Measurements from ENCODE around the gene ARID4A.

The ARID4A gene

GRCh38 chr14:58287607-58288042, 10.7 kb upstream of the ARID4A start:
- TF ChIP-seq ZFP30 (CRISPR knock-in tag; IDR thresholded peaks at IDR 0.05) (no peak), PPARA (CRISPR knock-in tag; IDR thresholded peaks at IDR 0.05; ENCODE audit: borderline replicate concordance) (no peak), RARB (CRISPR knock-in tag; IDR thresholded peaks at IDR 0.05) (no peak), PATZ1 (CRISPR knock-in tag; IDR thresholded peaks at IDR 0.05; ENCODE audit: borderline replicate concordance) (no peak), ISL1 (CRISPR knock-in tag; IDR thresholded peaks at IDR 0.05) (no peak), POU6F1 (CRISPR knock-in tag; IDR thresholded peaks at IDR 0.05; ENCODE audit: borderline replicate concordance, low read depth) (no peak), ZFP3 (CRISPR knock-in tag; IDR thresholded peaks at IDR 0.05) (no peak), BACH2 (CRISPR knock-in tag; IDR thresholded peaks at IDR 0.05; ENCODE audit: borderline replicate concordance) (no peak), CSDC2 (CRISPR knock-in tag; IDR thresholded peaks at IDR 0.05) (no peak), TCF4 (CRISPR knock-in tag; IDR thresholded peaks at IDR 0.05; ENCODE audit: borderline replicate concordance) (no peak), TOX (CRISPR knock-in tag; IDR thresholded peaks at IDR 0.05; ENCODE audit: borderline replicate concordance) (no peak), OSR1 (CRISPR knock-in tag; IDR thresholded peaks at IDR 0.05) (no peak), GLIS3 (CRISPR knock-in tag; IDR thresholded peaks at IDR 0.05) (no peak), ZNF70 (CRISPR knock-in tag; IDR thresholded peaks at IDR 0.05) (no peak)
- no peak for ATAC-seq

GRCh38 chr14:58288106-58288792, 10.1 kb upstream of the ARID4A start:
- peak; percentile 60 for ATAC-seq
- TF ChIP-seq CSRNP3 (CRISPR knock-in tag; IDR thresholded peaks at IDR 0.05) (no peak), POU6F1 (CRISPR knock-in tag; IDR thresholded peaks at IDR 0.05; ENCODE audit: borderline replicate concordance, low read depth) (no peak), ZC3H10 (CRISPR knock-in tag; IDR thresholded peaks at IDR 0.05) (0 out of 2 replicates have a peak, but pooled peaks have one; percentile 9)

- TF ChIP-seq PATZ1 (CRISPR knock-in tag; IDR thresholded peaks at IDR 0.05; ENCODE audit: borderline replicate concordance): no peak
- TF ChIP-seq OSR1 (CRISPR knock-in tag; IDR thresholded peaks at IDR 0.05): no peak
- TF ChIP-seq ISL1 (CRISPR knock-in tag; IDR thresholded peaks at IDR 0.05): no peak
- TF ChIP-seq PPARA (CRISPR knock-in tag; IDR thresholded peaks at IDR 0.05; ENCODE audit: borderline replicate concordance): no peak
- TF ChIP-seq ZFP3 (CRISPR knock-in tag; IDR thresholded peaks at IDR 0.05): no peak
- TF ChIP-seq ARNTL (CRISPR knock-in tag; IDR thresholded peaks at IDR 0.05; ENCODE audit: borderline replicate concordance, low read depth): no peak
- no peak for TF ChIP-seq CSRNP3 (CRISPR knock-in tag; IDR thresholded peaks at IDR 0.05)
- no peak for TF ChIP-seq GLIS3 (CRISPR knock-in tag; IDR thresholded peaks at IDR 0.05)
- no peak for TF ChIP-seq TOX (CRISPR knock-in tag; IDR thresholded peaks at IDR 0.05; ENCODE audit: borderline replicate concordance)
- TF ChIP-seq ZC3H10 (CRISPR knock-in tag; IDR thresholded peaks at IDR 0.05): no peak
- no peak for TF ChIP-seq ZNF70 (CRISPR knock-in tag; IDR thresholded peaks at IDR 0.05)
- no peak for TF ChIP-seq BACH2 (CRISPR knock-in tag; IDR thresholded peaks at IDR 0.05; ENCODE audit: borderline replicate concordance)
- TF ChIP-seq CREB5 (CRISPR knock-in tag; IDR thresholded peaks at IDR 0.05; ENCODE audit: low read depth): no peak
- no peak for TF ChIP-seq TCF4 (CRISPR knock-in tag; IDR thresholded peaks at IDR 0.05; ENCODE audit: borderline replicate concordance)
- TF ChIP-seq ZNF565 (CRISPR knock-in tag; conservative IDR thresholded peaks at IDR 0.05; ENCODE audit: low read depth): no peak
- TF ChIP-seq POU6F1 (CRISPR knock-in tag; IDR thresholded peaks at IDR 0.05; ENCODE audit: borderline replicate concordance, low read depth): no peak
- TF ChIP-seq ZFP30 (CRISPR knock-in tag; IDR thresholded peaks at IDR 0.05): no peak
- ATAC-seq: no peak
Observed at GRCh38 chr14:58291646-58292045, 6.7 kb upstream of the ARID4A start.
